AG04449 (cell line): ENCODE measurements around the gene PLXDC1.

Experiments
- CTCF ChIA-PET: fragments of 350-600 bp; formaldehyde crosslinking; extraction: SDS; loops from one replicate; lab custom pipeline; 2021; ENCODE audit warnings: antibody characterized with exemption; lab: Yijun Ruan, JAX
- POLR2A ChIA-PET: fragments of 400-600, 350-600 bp; formaldehyde crosslinking; extraction: SDS; loops from one replicate; lab custom pipeline; 2020; ENCODE audit warnings: antibody characterized with exemption, inconsistent platforms; lab: Yijun Ruan, JAX
- DNase-seq: peaks from one replicate; pipeline ENCODE4 v3.0.0-alpha.2; 2010; ENCODE audit warnings: low read depth, low spot score
- H3K4me3 ChIP-seq: 2 replicates; pipeline ENCODE4 v1.5.1; 2011; ENCODE audit warnings: low read depth, mild to moderate bottlenecking, control low read depth, low read length
- TF ChIP-seq, protein P1 (sequence below): IDR thresholded peaks from one replicate; pipeline ENCODE4 v1.5.1; 2011; ENCODE audit warnings: mild to moderate bottlenecking, moderate library complexity, low read length, control low read depth, inconsistent platforms; ENCODE audit not compliant: insufficient read depth; ENCODE audit errors: missing control alignments

PLXDC1 gene

DNA sequence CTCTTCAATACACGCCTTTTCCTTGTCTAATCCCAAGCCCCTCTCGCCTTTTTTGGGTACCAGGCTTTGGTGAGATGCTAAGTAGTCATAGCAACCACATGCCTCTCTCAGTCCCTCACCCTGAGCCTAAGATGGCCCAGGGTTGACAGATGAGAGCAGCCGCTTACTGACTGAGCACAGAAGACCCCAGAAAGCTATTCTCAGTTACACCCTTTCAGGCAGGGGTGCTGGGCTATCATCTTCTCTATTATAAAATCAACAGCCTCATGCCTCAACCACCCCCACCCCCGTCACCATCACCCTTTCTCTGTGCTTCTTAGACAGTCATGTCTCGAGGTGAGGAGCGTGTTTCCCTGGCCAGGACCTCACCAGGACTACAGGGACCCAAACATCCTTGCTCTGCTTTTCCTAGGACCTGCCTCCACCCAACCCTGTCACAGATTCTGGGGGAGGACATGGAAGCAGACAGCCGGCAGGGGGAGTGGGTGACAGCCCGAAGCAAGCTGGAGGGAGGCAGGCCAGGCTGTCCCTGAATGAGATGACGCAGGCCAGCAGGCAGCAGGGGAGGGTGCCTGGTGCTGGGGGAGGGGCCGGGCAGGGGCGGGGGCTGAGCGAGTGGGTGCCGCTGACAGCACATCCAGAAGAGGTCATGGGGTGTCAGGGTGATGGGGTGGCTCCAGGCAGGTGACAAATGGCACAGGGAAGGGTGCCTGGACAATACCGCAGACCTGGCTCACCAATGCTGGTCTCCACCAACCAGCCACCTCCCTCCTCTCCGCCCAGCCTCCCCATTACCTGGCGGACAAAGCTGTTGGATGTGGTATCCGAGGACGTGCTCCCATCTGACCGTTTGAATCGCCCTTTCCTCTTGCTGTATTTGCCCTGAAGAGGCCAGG is 42.9 kb upstream of the PLXDC1 start:
- ChIA-PET POLR2A (no interaction called here), CTCF (interaction anchor here (0.6 to 9.2 kb wide), 13 partner anchors 8 to 394 kb away, joined by 3 to 76 read pairs (median 5); partner anchors contain the start of gene ARL5C)
- DNase-seq = no peak
- H3K4me3 ChIP-seq = peak overlapping the region; percentile 18; the same call in 1 of the 2 replicates
- TF ChIP-seq, protein P1, sequence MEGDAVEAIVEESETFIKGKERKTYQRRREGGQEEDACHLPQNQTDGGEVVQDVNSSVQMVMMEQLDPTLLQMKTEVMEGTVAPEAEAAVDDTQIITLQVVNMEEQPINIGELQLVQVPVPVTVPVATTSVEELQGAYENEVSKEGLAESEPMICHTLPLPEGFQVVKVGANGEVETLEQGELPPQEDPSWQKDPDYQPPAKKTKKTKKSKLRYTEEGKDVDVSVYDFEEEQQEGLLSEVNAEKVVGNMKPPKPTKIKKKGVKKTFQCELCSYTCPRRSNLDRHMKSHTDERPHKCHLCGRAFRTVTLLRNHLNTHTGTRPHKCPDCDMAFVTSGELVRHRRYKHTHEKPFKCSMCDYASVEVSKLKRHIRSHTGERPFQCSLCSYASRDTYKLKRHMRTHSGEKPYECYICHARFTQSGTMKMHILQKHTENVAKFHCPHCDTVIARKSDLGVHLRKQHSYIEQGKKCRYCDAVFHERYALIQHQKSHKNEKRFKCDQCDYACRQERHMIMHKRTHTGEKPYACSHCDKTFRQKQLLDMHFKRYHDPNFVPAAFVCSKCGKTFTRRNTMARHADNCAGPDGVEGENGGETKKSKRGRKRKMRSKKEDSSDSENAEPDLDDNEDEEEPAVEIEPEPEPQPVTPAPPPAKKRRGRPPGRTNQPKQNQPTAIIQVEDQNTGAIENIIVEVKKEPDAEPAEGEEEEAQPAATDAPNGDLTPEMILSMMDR = peak; percentile 73

DNA sequence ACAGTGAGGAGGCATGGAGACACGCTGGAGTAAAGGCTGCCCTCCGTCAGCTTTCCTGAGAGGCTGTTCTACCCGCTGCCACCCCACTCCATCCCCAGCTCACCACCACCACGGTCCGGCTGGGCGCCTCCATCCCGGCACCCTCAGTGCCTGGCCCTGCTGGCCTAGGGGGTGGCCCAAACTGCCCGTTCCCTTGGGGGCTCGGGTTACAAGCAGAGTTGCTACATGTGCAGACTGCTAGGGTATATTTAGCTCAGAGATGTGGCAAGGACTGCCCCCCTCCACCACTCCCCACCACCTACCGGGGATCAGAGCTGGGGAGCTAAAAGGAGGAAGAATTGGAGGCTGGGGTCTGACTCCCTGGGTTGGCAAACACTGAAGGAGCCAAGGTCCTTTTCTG is 41.9 kb upstream of the PLXDC1 start:
- no peak for DNase-seq
- no peak overlapping the region for H3K4me3 ChIP-seq
- ChIA-PET POLR2A (no interaction called here), CTCF (interaction anchor here (1.1 to 9.2 kb wide), 6 partner anchors 10 to 125 kb away, joined by 3 to 76 read pairs (median 6); partner anchors contain the start of gene ARL5C)
- TF ChIP-seq, protein P1 = no peak

DNA sequence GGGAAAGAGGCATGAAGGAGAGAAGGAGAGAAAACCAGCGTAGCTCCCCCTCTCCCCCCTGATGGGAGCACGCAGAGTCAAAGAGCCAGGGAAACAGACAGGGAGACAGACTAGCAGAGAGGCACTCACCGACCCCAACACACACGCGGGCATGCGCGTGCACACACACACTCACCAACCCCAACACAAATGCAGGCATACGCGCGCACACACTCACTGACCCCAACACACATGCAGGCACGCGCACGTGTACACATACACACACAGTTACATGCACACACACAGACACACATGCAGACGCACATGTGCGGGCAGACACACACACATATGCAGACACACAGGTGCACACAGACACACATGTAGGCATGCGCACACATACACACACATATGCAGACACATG is 41.5 kb upstream of the PLXDC1 start:
- TF ChIP-seq, protein P1 = no peak
- DNase-seq = no peak
- CTCF ChIA-PET = interaction anchor here (1.1 to 9.2 kb wide), 8 partner anchors 9 to 124 kb away, joined by 3 to 76 read pairs (median 7); partner anchors contain the start of gene ARL5C
- H3K4me3 ChIP-seq = no peak overlapping the region
- POLR2A ChIA-PET = no interaction called here

DNA sequence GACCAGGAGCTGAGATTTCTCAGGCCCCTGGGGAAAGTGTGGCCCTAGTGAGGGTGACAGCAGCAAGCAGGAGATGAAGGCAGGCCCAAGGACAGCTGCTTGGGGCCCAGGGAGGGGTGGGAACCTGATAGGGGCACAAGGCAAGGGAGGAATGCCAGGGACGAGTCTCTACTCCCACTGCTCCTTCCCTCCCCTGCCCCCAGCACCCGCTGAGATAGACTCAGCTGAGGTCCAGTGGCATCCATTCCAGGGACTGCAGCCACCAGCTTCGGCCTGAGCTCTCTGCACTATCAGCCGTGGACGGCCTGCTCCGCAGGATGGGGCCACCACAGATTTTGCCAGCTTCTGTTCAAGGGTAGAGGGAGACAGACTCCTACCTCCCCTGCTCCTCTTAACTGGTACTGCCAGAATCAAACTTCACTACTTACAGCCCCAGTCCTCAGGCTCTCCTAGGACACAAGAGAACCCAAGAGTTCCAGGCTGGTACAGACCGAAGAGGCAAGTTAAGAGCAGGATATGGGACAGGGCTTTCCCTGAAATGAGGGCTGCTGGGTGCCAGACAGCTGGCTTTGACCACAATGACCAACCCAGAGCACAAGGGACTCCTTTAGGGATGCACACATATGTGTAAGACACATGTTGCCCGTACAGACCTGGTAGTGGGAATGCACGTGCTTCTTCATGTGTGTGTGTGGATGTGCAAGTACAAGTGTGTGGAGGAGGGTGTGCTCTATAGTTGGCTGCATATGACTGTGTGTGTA is 40.5 kb upstream of the PLXDC1 start:
- POLR2A ChIA-PET = no interaction called here
- DNase-seq = no peak
- CTCF ChIA-PET = interaction anchor here (0.8 to 9.2 kb wide), 9 partner anchors 9 to 123 kb away, joined by 3 to 76 read pairs (median 5); partner anchors contain the start of gene ARL5C
- no peak overlapping the region for H3K4me3 ChIP-seq
- TF ChIP-seq, protein P1 = no peak

DNA sequence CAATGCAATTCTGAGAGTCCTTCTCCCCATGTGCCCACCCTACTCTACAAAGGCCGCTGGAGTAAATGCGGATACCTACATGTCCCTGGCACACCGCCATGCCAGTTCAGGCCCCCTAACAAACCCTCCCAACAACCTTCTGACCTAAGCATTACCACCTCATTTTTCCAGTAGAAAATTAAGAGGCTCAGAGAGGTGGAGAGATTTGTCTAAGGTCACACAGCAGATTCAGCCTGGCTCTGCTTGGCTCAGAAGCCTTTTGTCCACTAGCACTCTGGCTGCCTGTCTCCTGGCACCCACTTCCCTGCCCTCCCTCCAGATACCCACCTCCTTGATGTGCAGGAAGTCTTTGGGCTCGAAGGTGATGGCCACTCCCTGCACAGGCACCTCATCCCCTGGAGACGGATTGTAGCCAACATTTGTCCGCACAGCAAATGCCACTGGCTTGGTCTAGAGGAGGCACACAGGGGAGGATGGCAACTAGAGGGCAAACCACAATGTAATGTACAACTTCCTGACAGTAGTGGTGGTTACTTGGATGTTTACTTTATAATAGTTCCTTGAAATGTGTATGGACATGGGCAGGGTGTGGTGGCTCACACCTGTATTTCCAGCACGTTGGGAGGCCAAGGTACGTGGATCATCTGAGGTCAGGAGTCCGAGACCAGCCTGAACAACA is 35.9 kb upstream of the PLXDC1 start:
- DNase-seq = no peak
- H3K4me3 ChIP-seq = no peak overlapping the region
- POLR2A ChIA-PET = no interaction called here
- CTCF ChIA-PET = interaction anchor here (1.2 to 2.2 kb wide), 2 partner anchors 11 to 49 kb away, joined by 4 to 27 read pairs; no protein-coding TSS in a partner anchor
- TF ChIP-seq, protein P1 = no peak
